Measurements from ENCODE around the gene CEACAM16. TPM values are rescaled to one million over a fixed set of nuclear protein-coding genes. Genes with fewer than 3 reads are reported as not detected.

The CEACAM16 gene
- total RNA-seq, 1 experiment from 2014 or later, result not detected

GRCh38 chr19:44740351-44740824 is 41.4 kb downstream of the CEACAM16 start:
- Histone ChIP-seq H4K20me1 (ENCODE audit: insufficient read depth) (no peaks in the 10 kb centered on the region), H3K4me2 (ENCODE audit: low read length) (peak overlapping the region; percentile 76), H3K36me3 (ENCODE audit: control insufficient read depth in 1 of 2, insufficient read depth in 2 of 2, low read length in 2 of 2) (no peaks in the 10 kb centered on the region), H3K4me3 (replicated peaks in 1 of 2; ENCODE audit: low read depth in 1 of 2, low read length in 2 of 2) (no peak overlapping the region), H2AFZ (ENCODE audit: low read depth, low read length, poor library complexity, severe bottlenecking) (no peak overlapping the region), H3K9ac (ENCODE audit: low read length) (peak overlapping the region; percentile 77), H3K9me3 (ENCODE audit: control insufficient read depth in 1 of 2, insufficient read depth in 1 of 2, low read depth in 1 of 2, low read length in 2 of 2) (no peaks in the 10 kb centered on the region), H3K27me3 (ENCODE audit: insufficient read depth, low read length) (no peaks in the 10 kb centered on the region), H3K27ac (ENCODE audit: low read depth, low read length) (peak overlapping the region; percentile 95), H3K9me2 (ENCODE audit: insufficient read depth) (no peaks in the 10 kb centered on the region), H3K4me1 (ENCODE audit: control insufficient read depth in 1 of 2, insufficient read depth in 2 of 2, low read length in 2 of 2) (peaks cover 81 to 96% of the 10 kb centered on the region in 2 experiments), H3K79me2 (ENCODE audit: insufficient read depth, low read length) (no peaks in the 10 kb centered on the region)
- RAD21 ChIA-PET (ENCODE audit: low non-redundant PET in 1 of 2, low total read pairs in 2 of 2, uncharacterized antibody in 2 of 2, unreplicated experiment in 2 of 2), result no interaction called here
- BruUV-seq (replicated peaks), result no TSS peak
- DNase-seq (ENCODE audit: low read depth, low spot score), result peak; percentile 21
- no peak for ATAC-seq
- POLR2A ChIA-PET, result interaction anchor here (5.8 kb wide), 1 partner anchor 13 kb away, joined by 36 read pairs; no protein-coding TSS in a partner anchor
- CTCF ChIA-PET, result interaction anchor here (3.5 kb wide), 1 partner anchor 17 kb away, joined by 25 read pairs; no protein-coding TSS in a partner anchor
- intact Hi-C loops (cut with micrococcal nuclease), result loop anchor here (5.0 kb wide), 1 partner anchor 37 kb away; the partner anchor contains the start of gene CBLC
- TF ChIP-seq, protein P1, sequence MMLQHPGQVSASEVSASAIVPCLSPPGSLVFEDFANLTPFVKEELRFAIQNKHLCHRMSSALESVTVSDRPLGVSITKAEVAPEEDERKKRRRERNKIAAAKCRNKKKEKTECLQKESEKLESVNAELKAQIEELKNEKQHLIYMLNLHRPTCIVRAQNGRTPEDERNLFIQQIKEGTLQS (IDR thresholded peaks at IDR 0.05), result no peak
- TF ChIP-seq, protein P2, sequence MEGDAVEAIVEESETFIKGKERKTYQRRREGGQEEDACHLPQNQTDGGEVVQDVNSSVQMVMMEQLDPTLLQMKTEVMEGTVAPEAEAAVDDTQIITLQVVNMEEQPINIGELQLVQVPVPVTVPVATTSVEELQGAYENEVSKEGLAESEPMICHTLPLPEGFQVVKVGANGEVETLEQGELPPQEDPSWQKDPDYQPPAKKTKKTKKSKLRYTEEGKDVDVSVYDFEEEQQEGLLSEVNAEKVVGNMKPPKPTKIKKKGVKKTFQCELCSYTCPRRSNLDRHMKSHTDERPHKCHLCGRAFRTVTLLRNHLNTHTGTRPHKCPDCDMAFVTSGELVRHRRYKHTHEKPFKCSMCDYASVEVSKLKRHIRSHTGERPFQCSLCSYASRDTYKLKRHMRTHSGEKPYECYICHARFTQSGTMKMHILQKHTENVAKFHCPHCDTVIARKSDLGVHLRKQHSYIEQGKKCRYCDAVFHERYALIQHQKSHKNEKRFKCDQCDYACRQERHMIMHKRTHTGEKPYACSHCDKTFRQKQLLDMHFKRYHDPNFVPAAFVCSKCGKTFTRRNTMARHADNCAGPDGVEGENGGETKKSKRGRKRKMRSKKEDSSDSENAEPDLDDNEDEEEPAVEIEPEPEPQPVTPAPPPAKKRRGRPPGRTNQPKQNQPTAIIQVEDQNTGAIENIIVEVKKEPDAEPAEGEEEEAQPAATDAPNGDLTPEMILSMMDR (IDR thresholded peaks at IDR 0.05 in 2 of 3, conservative IDR thresholded peaks at IDR 0.05 in 1 of 3; ENCODE audit: borderline replicate concordance in 1 of 3, insufficient read depth in 1 of 3, low read depth in 2 of 3, low read length in 2 of 3), result peak in 2 of 3 experiments; percentile 29 to 42; a peak in 3 of 6 replicates

GRCh38 chr19:44741258-44741731 is 42.3 kb downstream of the CEACAM16 start:
- POLR2A ChIA-PET, result interaction anchor here (0.7 to 5.8 kb wide), 6 partner anchors 12 to 52 kb away, joined by 3 to 36 read pairs (median 6); no protein-coding TSS in a partner anchor
- peaks cover 87 to 96% of the 10 kb centered on the region in 2 experiments for H3K4me1 ChIP-seq (ENCODE audit: control insufficient read depth in 1 of 2, insufficient read depth in 2 of 2, low read length in 2 of 2)
- H3K27me3 ChIP-seq (ENCODE audit: insufficient read depth, low read length), result no peaks in the 10 kb centered on the region
- H3K4me2 ChIP-seq (ENCODE audit: low read length), result peak overlapping the region; percentile 76
- TF ChIP-seq CEBPB (IDR thresholded peaks at IDR 0.05; ENCODE audit: low read depth) (no peak), SP1 (IDR thresholded peaks at IDR 0.05; ENCODE audit: low read depth) (no peak), POLR2AphosphoS5 (IDR thresholded peaks at IDR 0.05; ENCODE audit: low read depth, low read length) (no peak), POLR2A (IDR thresholded peaks at IDR 0.05; ENCODE audit: borderline replicate concordance, extremely low read depth, insufficient read depth, insufficient read length) (no peak), RAD21 (IDR thresholded peaks at IDR 0.05; ENCODE audit: low read depth) (no peak), SIN3A (IDR thresholded peaks at IDR 0.05; ENCODE audit: low read depth) (no peak), EGR1 (IDR thresholded peaks at IDR 0.05; ENCODE audit: low read depth) (no peak), ZFX (IDR thresholded peaks at IDR 0.05) (no peak), EZH2 (IDR thresholded peaks at IDR 0.05) (no peak), YY1 (IDR thresholded peaks at IDR 0.05; ENCODE audit: extremely low read depth, insufficient replicate concordance, low read depth, low read length) (no peak)
- TF ChIP-seq, protein P2 (IDR thresholded peaks at IDR 0.05 in 2 of 3, conservative IDR thresholded peaks at IDR 0.05 in 1 of 3; ENCODE audit: borderline replicate concordance in 1 of 3, insufficient read depth in 1 of 3, low read depth in 2 of 3, low read length in 2 of 3), result no peak
- peak overlapping the region; percentile 77 for H3K9ac ChIP-seq (ENCODE audit: low read length)
- BruUV-seq (replicated peaks), result no TSS peak
- RAD21 ChIA-PET (ENCODE audit: low non-redundant PET in 1 of 2, low total read pairs in 2 of 2, uncharacterized antibody in 2 of 2, unreplicated experiment in 2 of 2), result interaction anchor here (1.0 to 1.5 kb wide), 4 partner anchors 12 to 29 kb away, joined by 3 to 10 read pairs (median 5); no protein-coding TSS in a partner anchor
- no peaks in the 10 kb centered on the region for H3K36me3 ChIP-seq (ENCODE audit: control insufficient read depth in 1 of 2, insufficient read depth in 2 of 2, low read length in 2 of 2)
- H3K9me2 ChIP-seq (ENCODE audit: insufficient read depth), result no peaks in the 10 kb centered on the region
- intact Hi-C loops (cut with micrococcal nuclease), result loop anchor here (5.0 kb wide), 1 partner anchor 36 kb away; the partner anchor contains the start of gene CBLC
- H3K4me3 ChIP-seq (replicated peaks in 1 of 2; ENCODE audit: low read depth in 1 of 2, low read length in 2 of 2), result no peak overlapping the region
- no peaks in the 10 kb centered on the region for H4K20me1 ChIP-seq (ENCODE audit: insufficient read depth)
- no peaks in the 10 kb centered on the region for H3K79me2 ChIP-seq (ENCODE audit: insufficient read depth, low read length)
- ATAC-seq (peak; percentile 24), DNase-seq (ENCODE audit: low read depth, low spot score) (peak; percentile 33)
- no peak overlapping the region for H2AFZ ChIP-seq (ENCODE audit: low read depth, low read length, poor library complexity, severe bottlenecking)
- H3K27ac ChIP-seq (ENCODE audit: low read depth, low read length), result peak overlapping the region; percentile 95
- H3K9me3 ChIP-seq (ENCODE audit: control insufficient read depth in 1 of 2, insufficient read depth in 1 of 2, low read depth in 1 of 2, low read length in 2 of 2), result no peaks in the 10 kb centered on the region
- CTCF ChIA-PET, result interaction anchor here (0.6 to 3.5 kb wide), 4 partner anchors 18 to 153 kb away, joined by 3 to 25 read pairs (median 6); no protein-coding TSS in a partner anchor

All from HCT116 (cell line).